OCI-LY3 (cell line): ENCODE results near the gene PARP12.

Experiments used
- H2AFZ ChIP-seq: fragments of 200-600, 300-600 bp; shearing (Covaris generic); 2 replicates; pipeline ENCODE4 v1.6.0; 2014; ENCODE audit warnings: antibody characterized with exemption, low read depth, low read length
- H3K27ac ChIP-seq: fragments of 200-600, 300-600 bp; sonication (generic); 2 replicates; pipeline ENCODE4 v1.5.1; 2014; ENCODE audit warnings: mild to moderate bottlenecking, low read length, moderate library complexity, mixed read lengths
- H3K27me3 ChIP-seq: fragments of 200-600, 300-600 bp; sonication (generic); 2 replicates; pipeline ENCODE4 v1.6.1; 2014; ENCODE audit warnings: low read depth, low read length, mixed read lengths
- H3K36me3 ChIP-seq: fragments of 200-600, 300-600 bp; sonication (generic); replicated peaks from 2 replicates; pipeline ENCODE3; 2014; ENCODE audit warnings: low read depth, low read length, mixed read lengths
- H3K4me1 ChIP-seq: fragments of 300-600, 200-600 bp; sonication (generic); 2 replicates; pipeline ENCODE4 v1.6.1; 2014; ENCODE audit warnings: low read length, mixed read lengths
- H3K4me2 ChIP-seq: fragments of 200-600, 300-600 bp; sonication (generic); 2 replicates; pipeline ENCODE4 v1.6.1; 2014; ENCODE audit warnings: low read length, mixed read lengths
- H3K4me3 ChIP-seq: fragments of 300-600, 200-600 bp; sonication (generic); 2 replicates; pipeline ENCODE4 v1.5.1; 2014; ENCODE audit warnings: antibody characterized with exemption, mild to moderate bottlenecking, low read length, moderate library complexity
- H3K79me2 ChIP-seq: fragments of 300-600, 200-600 bp; shearing (Covaris generic); 2 replicates; pipeline ENCODE4 v1.6.1; 2014; ENCODE audit warnings: mild to moderate bottlenecking, low read length, mixed read lengths
- H3K9ac ChIP-seq: fragments of 300-600, 200-600 bp; shearing (Covaris generic); 2 replicates; pipeline ENCODE4 v1.6.0; 2014; ENCODE audit warnings: mild to moderate bottlenecking, low read length, moderate library complexity
- H3K9me3 ChIP-seq: fragments of 200-600, 300-600 bp; shearing (Covaris generic); 2 replicates; pipeline ENCODE4 v1.6.1; 2014; ENCODE audit warnings: low read length, mixed read lengths; ENCODE audit not compliant: insufficient read depth
- H4K20me1 ChIP-seq: fragments of 200-600, 300-600 bp; sonication (generic); 2 replicates; pipeline ENCODE4 v1.6.1; 2016; ENCODE audit warnings: low read length, mixed read lengths; ENCODE audit not compliant: insufficient read depth
- CTCF ChIP-seq: fragments of 200-600, 300-600 bp; sonication (generic); IDR thresholded peaks from 2 replicates; pipeline ENCODE4 v1.5.1; 2014; ENCODE audit warnings: antibody characterized with exemption, low read length, low read depth
- EZH2phosphoT487 ChIP-seq: fragments of 200-600 bp; shearing (Covaris generic); IDR thresholded peaks from 2 replicates; pipeline ENCODE4 v1.6.1; 2018; ENCODE audit warnings: antibody characterized with exemption, mixed run types, low read depth

PARP12 gene

GRCh38 chr7:140013676-140014075 lies 49.1 kb downstream of the PARP12 start:
- H3K4me2 ChIP-seq, result no peak overlapping the region
- H3K9ac ChIP-seq, result no peak overlapping the region
- no peak overlapping the region for H3K4me3 ChIP-seq
- no peak overlapping the region for H2AFZ ChIP-seq
- TF ChIP-seq EZH2phosphoT487, result no peak
- H3K27ac ChIP-seq, result no peak overlapping the region
- H4K20me1 ChIP-seq, result no peaks in the 10 kb centered on the region
- no peaks in the 10 kb centered on the region for H3K36me3 ChIP-seq
- no peaks in the 10 kb centered on the region for H3K9me3 ChIP-seq
- H3K27me3 ChIP-seq, result peaks cover 39% of the 10 kb centered on the region
- H3K4me1 ChIP-seq, result no peaks in the 10 kb centered on the region
- H3K79me2 ChIP-seq, result no peaks in the 10 kb centered on the region

- H3K79me2 ChIP-seq, result no peaks in the 10 kb centered on the region
- H3K9me3 ChIP-seq, result no peaks in the 10 kb centered on the region
- H3K27ac ChIP-seq, result no peak overlapping the region
- H3K4me1 ChIP-seq, result no peaks in the 10 kb centered on the region
- no peak overlapping the region for H3K4me3 ChIP-seq
- peaks cover 35% of the 10 kb centered on the region for H3K27me3 ChIP-seq
- H3K36me3 ChIP-seq, result no peaks in the 10 kb centered on the region
- TF ChIP-seq EZH2phosphoT487, result no peak
- no peak for TF ChIP-seq CTCF
- H3K4me2 ChIP-seq, result no peak overlapping the region
- no peaks in the 10 kb centered on the region for H4K20me1 ChIP-seq
- H2AFZ ChIP-seq, result no peak overlapping the region
- no peak overlapping the region for H3K9ac ChIP-seq
These were observed 52.4 kb downstream of the PARP12 start for GRCh38 chr7:140010194-140010895.

- no peaks in the 10 kb centered on the region for H3K9me3 ChIP-seq
- no peak overlapping the region for H2AFZ ChIP-seq
- no peak overlapping the region for H3K4me3 ChIP-seq
- TF ChIP-seq EZH2phosphoT487 (no peak), CTCF (no peak)
- no peak overlapping the region for H3K27ac ChIP-seq
- H3K4me1 ChIP-seq, result no peaks in the 10 kb centered on the region
- H3K27me3 ChIP-seq, result peaks cover 33% of the 10 kb centered on the region
- no peak overlapping the region for H3K4me2 ChIP-seq
- no peaks in the 10 kb centered on the region for H3K36me3 ChIP-seq
- no peaks in the 10 kb centered on the region for H3K79me2 ChIP-seq
- no peak overlapping the region for H3K9ac ChIP-seq
- H4K20me1 ChIP-seq, result no peaks in the 10 kb centered on the region
These were observed 53.0 kb downstream of the PARP12 start for GRCh38 chr7:140009735-140010134.

- H3K4me2 ChIP-seq, result no peak overlapping the region
- no peaks in the 10 kb centered on the region for H4K20me1 ChIP-seq
- H3K9ac ChIP-seq, result no peak overlapping the region
- H3K27me3 ChIP-seq, result peaks cover 30% of the 10 kb centered on the region
- H3K4me3 ChIP-seq, result no peak overlapping the region
- H3K27ac ChIP-seq, result no peak overlapping the region
- H3K36me3 ChIP-seq, result no peaks in the 10 kb centered on the region
- H3K79me2 ChIP-seq, result no peaks in the 10 kb centered on the region
- H3K4me1 ChIP-seq, result no peaks in the 10 kb centered on the region
- TF ChIP-seq CTCF, result no peak
- H2AFZ ChIP-seq, result no peak overlapping the region
- H3K9me3 ChIP-seq, result no peaks in the 10 kb centered on the region
These were observed 53.8 kb downstream of the PARP12 start for GRCh38 chr7:140008755-140009610.
